ENCODE measurements around the gene RAPGEF1.

The RAPGEF1 gene

DNA sequence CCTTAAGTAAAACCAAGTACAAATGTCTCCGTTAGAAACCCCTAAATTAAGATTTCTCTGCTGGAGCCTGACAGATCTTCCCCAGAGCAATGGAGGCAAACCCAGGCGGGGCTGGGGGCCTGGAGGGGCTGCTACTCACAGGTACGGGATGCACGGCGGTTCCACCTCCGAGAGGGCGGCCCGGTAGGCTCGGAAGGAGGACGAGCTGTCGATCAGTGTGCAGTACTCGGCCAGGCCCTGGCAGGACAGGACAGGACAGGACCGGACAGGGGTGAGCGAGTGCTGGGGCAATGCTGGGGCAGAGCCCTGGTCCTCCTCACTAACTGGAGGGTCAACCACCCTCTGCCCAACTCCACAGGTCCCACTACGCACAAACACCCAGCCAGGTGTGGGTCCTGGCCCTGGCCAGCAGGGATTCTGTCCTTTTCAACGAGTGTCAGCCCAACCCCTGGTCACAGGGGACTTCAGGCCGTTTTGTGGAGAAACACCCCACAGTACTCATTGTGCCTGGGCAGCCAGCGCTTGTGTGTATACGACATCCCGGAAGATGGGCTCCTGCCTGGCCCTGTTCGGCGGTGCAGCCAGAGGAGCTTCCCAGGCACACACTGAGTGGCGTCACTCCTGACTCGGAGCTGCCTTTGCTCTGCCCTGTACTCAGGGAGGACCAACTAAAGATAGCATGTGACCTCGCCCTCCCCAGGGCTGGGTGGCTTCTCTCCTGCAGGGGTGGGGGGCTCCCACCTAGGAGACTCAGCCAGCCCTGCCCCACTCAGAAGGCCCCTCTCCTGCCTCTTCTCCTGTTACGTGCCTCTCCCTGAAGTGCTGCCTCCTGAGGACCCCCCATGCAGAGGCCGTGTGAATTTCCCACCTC, 157.2 kb downstream of the RAPGEF1 start:
- DNase-seq = no peak

- no peak for DNase-seq
Measured at GRCh38 chr9:131582056-131582455, 157.8 kb downstream of the RAPGEF1 start.

DNA sequence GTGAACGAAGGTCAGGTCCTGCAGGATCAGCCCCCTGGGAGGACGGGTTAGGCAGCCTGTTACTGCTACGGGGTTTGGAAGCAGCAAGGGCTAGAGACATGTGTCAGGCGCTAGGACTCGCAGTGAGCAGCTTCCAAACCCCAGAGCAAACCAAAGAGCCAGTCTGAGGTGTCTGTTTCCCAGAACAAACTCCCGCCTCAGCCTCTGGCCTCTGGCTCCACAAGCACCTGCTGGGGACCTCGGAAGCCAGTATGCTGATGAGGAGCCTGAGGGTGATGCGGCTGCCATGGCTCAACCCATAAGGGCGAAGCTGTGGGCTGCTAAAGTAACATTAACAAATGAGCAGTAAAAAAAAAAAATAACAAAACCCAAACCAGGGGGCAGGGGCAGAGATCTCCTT, 159.5 kb downstream of the RAPGEF1 start:
- DNase-seq = no peak

DNA sequence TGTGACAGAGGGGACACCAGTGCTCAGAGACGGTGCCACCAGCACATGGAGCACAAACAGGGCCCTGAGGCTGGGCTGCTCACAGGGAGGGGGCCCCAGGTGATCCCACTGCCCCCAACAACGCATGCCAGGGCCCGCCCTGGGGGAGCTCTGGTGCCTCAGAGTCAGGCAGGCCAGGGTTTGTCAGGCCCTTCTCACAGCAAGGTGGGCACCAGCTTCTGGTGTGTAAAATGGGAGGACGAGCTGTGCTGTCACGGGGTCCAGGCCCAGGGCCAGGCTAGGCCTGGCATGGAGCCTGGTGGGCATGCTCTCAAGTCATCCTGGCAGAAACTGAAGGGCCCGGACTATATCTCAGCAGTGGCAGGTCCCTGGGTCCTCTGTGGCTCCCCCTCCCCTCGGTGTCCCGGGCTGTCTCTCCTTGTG, 160.1 kb downstream of the RAPGEF1 start:
- no peak for DNase-seq

- DNase-seq = peak in 2 of 4 experiments; percentile 36 to 39
Measured at GRCh38 chr9:131578731-131579504, 161.0 kb downstream of the RAPGEF1 start.

GRCh38 chr9:131578021-131578420, 161.9 kb downstream of the RAPGEF1 start:
- DNase-seq = no peak

- DNase-seq = no peak
Measured at GRCh38 chr9:131577005-131578000, 162.6 kb downstream of the RAPGEF1 start.

GRCh38 chr9:131575946-131576853, 163.7 kb downstream of the RAPGEF1 start:
- no peak for DNase-seq

DNA sequence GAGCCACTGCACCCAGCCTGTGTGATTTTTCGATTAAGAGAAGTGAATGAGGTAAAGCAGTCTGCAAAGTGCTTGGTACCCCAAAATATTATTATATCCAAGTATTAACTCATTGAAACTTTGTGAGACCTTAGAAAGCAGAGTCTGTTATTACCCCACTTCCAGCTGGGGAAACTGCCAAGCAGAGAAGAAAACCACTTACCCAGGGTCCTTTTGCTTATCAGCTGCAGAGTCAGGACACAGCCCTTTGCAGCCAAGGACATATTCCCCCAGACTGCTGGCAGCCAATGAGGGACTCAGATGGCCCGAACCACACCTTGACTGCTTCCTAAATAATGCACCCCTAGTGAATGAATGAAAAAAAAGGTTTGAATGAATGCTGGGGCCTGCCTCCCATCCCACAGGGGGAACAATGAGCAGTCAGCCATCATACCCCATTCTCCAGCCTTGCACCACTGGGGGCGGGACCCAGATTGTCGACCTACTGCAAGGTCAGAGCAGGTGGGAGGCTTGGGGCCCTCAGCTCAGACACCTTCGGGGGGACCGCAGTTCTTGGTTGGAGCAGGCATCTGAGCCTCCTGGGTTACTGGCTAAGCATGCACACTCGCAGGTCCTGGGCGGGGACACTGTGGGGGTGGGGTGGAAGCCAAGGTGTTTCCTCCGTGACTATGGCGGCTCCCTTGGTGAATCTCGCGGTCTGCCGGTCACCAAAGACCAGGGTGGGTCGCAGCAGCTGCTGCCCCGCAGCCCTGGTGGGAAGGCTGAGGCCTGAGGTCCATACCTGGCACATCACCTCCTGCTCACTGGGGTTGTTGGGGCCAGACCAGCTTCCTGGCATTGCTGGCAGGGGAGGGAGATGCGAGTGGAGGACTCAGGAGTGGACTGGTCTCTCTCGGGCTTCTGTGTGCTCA, 164.9 kb downstream of the RAPGEF1 start:
- DNase-seq = no peak

- DNase-seq = no peak
Measured at GRCh38 chr9:131567910-131568309, 172.0 kb downstream of the RAPGEF1 start.

DNA sequence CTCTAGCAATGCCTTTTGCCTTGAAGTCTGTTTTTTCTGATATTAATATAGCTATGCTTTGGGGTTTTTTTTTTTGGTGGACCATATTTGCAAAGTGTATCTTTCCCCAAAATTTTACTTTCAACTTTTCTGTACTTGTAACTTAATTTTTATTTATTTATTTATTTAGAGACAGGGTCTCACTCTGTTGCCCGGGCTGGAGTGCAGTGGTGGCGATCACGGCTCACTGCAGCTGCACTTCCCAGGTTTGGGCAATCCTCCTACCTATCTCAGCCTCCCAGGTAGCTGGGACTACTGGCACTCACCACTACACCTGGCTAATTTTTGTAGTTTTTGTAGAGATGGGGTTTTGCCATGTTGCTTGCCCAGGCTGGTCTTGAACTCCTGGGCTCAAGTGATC, 173.7 kb downstream of the RAPGEF1 start:
- no peak for DNase-seq

GRCh38 chr9:131565369-131565768, 174.5 kb downstream of the RAPGEF1 start:
- DNase-seq = no peak

DNA sequence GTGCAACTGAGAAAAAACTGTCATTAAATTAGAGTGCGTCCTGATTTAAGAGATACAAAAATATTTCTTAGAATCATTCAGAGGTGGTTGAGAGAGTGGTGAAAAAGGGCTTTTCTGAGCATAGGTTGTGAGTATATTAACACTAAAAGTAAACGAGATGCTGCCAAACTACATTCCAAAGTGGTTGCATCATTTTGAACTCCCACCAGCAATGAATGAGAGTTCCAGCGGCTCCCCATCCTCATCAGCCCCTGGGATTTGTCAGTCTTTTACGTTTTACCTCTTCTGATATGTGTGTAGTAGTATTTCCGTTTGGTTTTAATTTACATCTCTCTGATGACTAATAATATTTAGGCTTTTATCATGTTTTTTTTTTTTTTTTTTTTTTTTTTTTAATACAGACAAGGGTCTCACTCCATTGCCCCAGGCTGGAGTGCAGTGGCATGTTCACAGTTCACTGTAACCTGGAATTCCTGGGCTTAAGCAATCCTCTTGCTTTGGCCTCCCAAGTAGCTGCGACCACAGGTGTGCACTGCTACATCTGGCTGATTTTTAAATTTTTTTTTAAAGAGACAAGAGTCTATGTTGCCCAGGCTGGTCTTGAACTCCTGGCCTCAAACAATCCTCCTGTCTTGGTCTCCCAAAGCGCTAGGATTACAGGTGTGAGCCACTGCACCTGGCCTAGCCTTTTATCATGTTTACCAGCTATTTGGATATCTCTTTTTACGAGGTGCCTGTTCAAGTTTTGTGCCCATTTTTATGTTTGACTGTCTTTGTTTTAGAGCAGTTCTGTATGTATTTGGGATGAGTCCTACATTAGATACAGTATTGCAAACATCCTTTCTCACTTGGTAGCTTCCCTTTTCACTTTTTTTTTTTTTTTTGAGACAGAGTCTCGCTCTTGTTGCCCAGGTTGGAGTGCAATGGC, 177.6 kb downstream of the RAPGEF1 start:
- DNase-seq = no peak

DNA sequence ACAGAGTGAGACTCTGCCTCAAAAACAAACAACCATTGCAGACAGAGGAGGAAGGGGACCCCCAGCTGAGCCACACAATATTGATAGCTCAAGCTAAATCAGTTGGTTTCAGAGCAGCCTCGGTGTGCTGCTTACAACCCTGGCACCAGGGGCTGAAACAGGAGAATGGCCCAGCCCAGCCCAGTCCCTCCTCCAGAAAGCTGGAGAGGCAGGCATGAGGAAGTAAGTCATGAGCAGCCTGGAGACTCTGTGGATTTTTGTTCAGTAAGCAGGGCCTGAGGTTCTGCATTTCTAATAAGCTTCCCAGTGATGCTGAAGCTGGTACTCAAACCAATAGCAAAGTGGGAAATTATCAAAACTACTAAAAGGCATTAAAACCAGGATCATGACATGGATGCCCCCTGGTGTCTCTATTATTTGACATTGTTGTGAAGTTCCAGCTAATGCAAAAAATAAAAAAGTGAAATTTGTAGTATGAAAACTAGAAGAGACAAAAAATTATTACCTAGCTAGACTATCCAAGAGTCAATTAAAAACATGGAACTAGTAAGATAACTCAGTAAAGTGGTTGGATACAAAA, 180.4 kb downstream of the RAPGEF1 start:
- no peak for DNase-seq

GRCh38 chr9:131557855-131558548, 181.9 kb downstream of the RAPGEF1 start:
- no peak for DNase-seq

- DNase-seq = no peak
Measured at GRCh38 chr9:131555841-131556673, 183.8 kb downstream of the RAPGEF1 start.

DNA sequence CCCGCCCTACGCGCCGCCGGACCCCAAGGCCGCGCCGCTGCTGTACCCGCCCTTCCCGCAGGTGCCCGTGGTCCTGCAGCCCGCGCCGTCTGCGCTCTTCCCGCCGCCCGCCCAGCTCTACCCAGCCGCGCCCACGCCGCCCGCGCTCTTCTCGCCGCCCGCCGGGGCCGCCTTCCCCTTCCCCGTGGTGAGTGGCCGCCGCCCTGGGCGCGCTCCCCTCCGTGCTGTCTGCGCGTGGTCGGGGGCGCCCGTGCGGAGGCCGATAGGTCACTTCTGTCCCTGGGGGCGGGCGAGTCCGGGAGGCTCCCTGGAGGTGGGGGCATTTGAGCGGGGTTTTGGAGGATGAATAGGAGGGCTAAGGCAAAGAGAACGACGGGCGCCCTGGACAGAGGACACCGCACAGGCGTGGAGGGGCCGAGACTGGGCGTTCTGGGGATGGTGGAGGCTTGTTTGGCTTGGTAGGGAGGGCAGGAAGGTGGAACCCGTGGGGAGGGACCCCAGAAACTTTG, 185.0 kb downstream of the RAPGEF1 start:
- DNase-seq = no peak
